Sigmoid colon (tissue), 7 donors: Measurements from ENCODE around the gene RAB1B. TPM values are rescaled to one million over a fixed set of nuclear protein-coding genes. Genes with fewer than 3 reads are reported as not detected.

ENCODE experiments used
- DNase-seq: peaks from one replicate; pipeline ENCODE4 v3.0.0-alpha.2; 2019
- H3K27ac ChIP-seq, 4 donors: fragments of 200-600 bp; sonication (generic); one replicate each; pipeline ENCODE4 v1.5.1; 2016 to 2019; ENCODE audit warnings: mild to moderate bottlenecking in 1 of 4
- H3K27me3 ChIP-seq, 3 donors: fragments of 200-600 bp; sonication (generic); one replicate each; pipeline ENCODE4 v1.5.1; 2019; ENCODE audit warnings: mild to moderate bottlenecking in 1 of 3
- H3K36me3 ChIP-seq, 4 donors: fragments of 200-600 bp; sonication (generic); one replicate each; pipeline ENCODE4 v1.5.1; 2016 to 2019
- H3K4me1 ChIP-seq, 4 donors: fragments of 200-600 bp; sonication (generic); one replicate each; pipeline ENCODE4 v1.5.1; 2017 to 2019
- H3K4me3 ChIP-seq, 4 donors: fragments of 200-600 bp; sonication (generic); one replicate each; pipeline ENCODE4 v1.5.1; 2017 to 2019; ENCODE audit warnings: mild to moderate bottlenecking in 2 of 4, moderate library complexity in 1 of 4
- H3K9me3 ChIP-seq, 4 donors: fragments of 200-600 bp in 3 of 4; sonication (generic) in 3 of 4; one replicate each; pipeline versions ENCODE4 v1.5.1 to v1.6.1; 2013 to 2019
- CTCF ChIP-seq, 4 experiments: fragments of 450-650 bp in 3 of 4; fragments of 200-600 bp in 1 of 4; IDR thresholded peaks; one replicate each; pipeline ENCODE4 v1.5.1; 2016 to 2019; ENCODE audit warnings: antibody characterized with exemption in 4 of 4, mild to moderate bottlenecking in 3 of 4, moderate library complexity in 2 of 4
- EP300 ChIP-seq, 4 donors: sonication (generic); formaldehyde crosslinking; IDR thresholded peaks; one replicate each; pipeline ENCODE4 v1.6.1; 2017; ENCODE audit warnings: antibody characterized with exemption in 4 of 4
- POLR2A ChIP-seq, 2 donors: fragments of 450-650 bp; IDR thresholded peaks; one replicate each; pipeline ENCODE4 v1.6.1; 2016; ENCODE audit warnings: antibody characterized with exemption in 2 of 2, mild to moderate bottlenecking in 2 of 2, moderate library complexity in 2 of 2
- POLR2AphosphoS5 ChIP-seq, 4 donors: sonication (generic); formaldehyde crosslinking; IDR thresholded peaks; one replicate each; pipeline ENCODE4 v1.6.1; 2017; ENCODE audit warnings: antibody characterized with exemption in 4 of 4
- WGBS, 2 donors: extraction: QIAGEN DNeasy Blood & Tissue Kit; methylation state at CpG; one replicate each; pipeline ENCODE4 v1.1.7; 2013; 5-methylcytosine and 5-hydroxymethylcytosine counted together
- intact Hi-C: fragments of 100-400 bp; cut with DNase I; formaldehyde crosslinking; loops from one replicate; pipeline ENCODE4 v1.15.1; 2023
- polyA plus RNA-seq, 3 donors: library from polyadenylated mRNA; stranded (reverse); fragments of 200-250 nt; gene quantifications; one replicate each; pipeline ENCODE4 v1.2.3, GENCODE V29; 2013
- total RNA-seq, 4 donors: library from RNA; depleted of rRNA; stranded (reverse); fragments of >200 nt; gene quantifications; one replicate each; pipeline ENCODE4 v1.1.0, GENCODE V29; 2016
- donor health status: healthy with polysubstance abuse.
- donor health status: Bipolar disorder and iron deficiency.
- donor health status: healthy.

RAB1B gene
- total and polyA plus RNA-seq, 7 donors = 65.4 to 286 (median 93.7) TPM

GRCh38 chr11:66237867-66238266 lies 30.6 kb upstream of the RAB1B start:
- TF ChIP-seq EP300 (IDR thresholded peaks at IDR 0.05) = no peak
- no peak for TF ChIP-seq CTCF (IDR thresholded peaks at IDR 0.05)
- no peak for TF ChIP-seq POLR2A (IDR thresholded peaks at IDR 0.05)
- TF ChIP-seq POLR2AphosphoS5 (IDR thresholded peaks at IDR 0.05) = no peak
- H3K27ac ChIP-seq = no peak overlapping the region
- H3K27me3 ChIP-seq = no peaks in the 10 kb centered on the region
- intact Hi-C loops = no loop called here
- no peak overlapping the region for H3K4me3 ChIP-seq
- DNase-seq = no peak
- H3K36me3 ChIP-seq = peaks cover 9 to 90% (median 45%) of the 10 kb centered on the region in 4 donors
- no peaks in the 10 kb centered on the region for H3K9me3 ChIP-seq
- no peaks in the 10 kb centered on the region for H3K4me1 ChIP-seq
- WGBS, 2 donors = 96 to 97% methylated on average over 6 of the region's 6 CpGs

- WGBS, 2 donors = 94% methylated on average over 17 of the region's 17 CpGs
- Histone ChIP-seq H3K4me1 (no peaks in the 10 kb centered on the region), H3K9me3 (no peaks in the 10 kb centered on the region), H3K27ac (no peak overlapping the region), H3K4me3 (no peak overlapping the region), H3K36me3 (peaks cover 6 to 88% (median 35%) of the 10 kb centered on the region in 4 donors), H3K27me3 (no peaks in the 10 kb centered on the region)
- no peak for DNase-seq
- no peak for TF ChIP-seq EP300 (IDR thresholded peaks at IDR 0.05)
- TF ChIP-seq POLR2AphosphoS5 (IDR thresholded peaks at IDR 0.05) = no peak
- no peak for TF ChIP-seq CTCF (IDR thresholded peaks at IDR 0.05)
- TF ChIP-seq POLR2A (IDR thresholded peaks at IDR 0.05) = no peak
- intact Hi-C loops = no loop called here
Measured at GRCh38 chr11:66238786-66239413, 29.5 kb upstream of the RAB1B start.

- WGBS, 2 donors = 84 to 87% methylated on average over 3 of the region's 3 CpGs
- intact Hi-C loops = no loop called here
Measured at GRCh38 chr11:66239511-66239910, 28.9 kb upstream of the RAB1B start.

GRCh38 chr11:66239998-66240780 lies 28.2 kb upstream of the RAB1B start:
- Histone ChIP-seq H3K27ac (no peak overlapping the region), H3K4me3 (no peak overlapping the region), H3K4me1 (no peaks in the 10 kb centered on the region), H3K9me3 (no peaks in the 10 kb centered on the region), H3K27me3 (no peaks in the 10 kb centered on the region), H3K36me3 (peaks cover 0 to 83% (median 30%) of the 10 kb centered on the region in 4 donors)
- TF ChIP-seq POLR2A (IDR thresholded peaks at IDR 0.05) (no peak), CTCF (IDR thresholded peaks at IDR 0.05) (no peak), EP300 (IDR thresholded peaks at IDR 0.05) (no peak), POLR2AphosphoS5 (IDR thresholded peaks at IDR 0.05) (no peak)
- intact Hi-C loops = no loop called here
- DNase-seq = no peak
- WGBS, 2 donors = 88 to 92% methylated on average over 25 of the region's 25 CpGs

More at GRCh38 chr11:66239511-66239910, 28.9 kb upstream of the RAB1B start:
- Histone ChIP-seq H3K4me3 (no peak overlapping the region), H3K9me3 (no peaks in the 10 kb centered on the region), H3K27me3 (no peaks in the 10 kb centered on the region), H3K27ac (no peak overlapping the region), H3K36me3 (peaks cover under 1 to 82% (median 32%) of the 10 kb centered on the region in 4 donors), H3K4me1 (no peaks in the 10 kb centered on the region)
- DNase-seq = no peak
- TF ChIP-seq POLR2AphosphoS5 (IDR thresholded peaks at IDR 0.05) (no peak), POLR2A (IDR thresholded peaks at IDR 0.05) (no peak), EP300 (IDR thresholded peaks at IDR 0.05) (no peak), CTCF (IDR thresholded peaks at IDR 0.05) (no peak)
